ENCODE measurements around the gene APC2.

DNA sequence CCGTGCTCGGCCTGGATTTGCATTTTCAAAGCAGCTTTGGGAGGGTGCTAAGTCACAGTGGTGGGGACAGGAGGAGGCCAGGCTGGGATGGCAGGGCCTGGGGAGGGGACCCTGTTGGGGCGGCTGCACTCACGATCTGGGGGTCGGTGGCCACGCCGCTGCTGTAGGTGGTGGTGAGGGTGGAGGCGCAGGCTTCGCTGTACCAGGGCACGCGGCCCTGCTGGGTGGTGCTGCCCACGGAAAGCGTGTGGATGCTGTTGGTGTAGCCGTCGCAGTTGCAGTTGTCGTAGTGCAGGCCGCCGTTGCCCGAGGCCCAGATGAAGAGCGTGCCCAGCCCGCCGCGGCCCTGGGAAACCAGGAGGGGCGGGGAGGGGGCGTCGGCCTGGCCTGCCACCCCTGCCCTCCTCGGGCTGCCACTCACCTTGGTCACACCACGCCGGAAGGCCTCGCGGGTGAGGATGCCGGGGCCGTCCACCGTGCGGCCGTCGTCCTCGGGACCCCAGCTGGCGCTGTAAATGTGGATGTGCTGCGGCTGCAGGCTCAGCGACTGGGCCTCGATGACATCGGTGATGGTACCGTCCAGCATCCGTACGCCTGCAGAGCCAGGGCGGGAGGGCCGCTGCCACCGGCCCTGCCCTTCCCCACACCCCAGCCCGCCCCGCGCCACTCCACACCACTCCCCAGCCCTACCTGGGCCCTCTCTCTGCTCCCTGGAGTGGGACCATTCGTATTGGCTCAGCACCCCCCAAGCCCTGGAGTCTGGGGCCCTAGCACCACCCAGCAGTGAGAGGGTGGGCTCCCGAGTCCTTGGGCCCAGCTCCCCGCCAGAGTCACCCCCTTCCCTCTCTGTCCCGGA is 37.0 kb downstream of the APC2 start:
- TF ChIP-seq SMC3 (conservative IDR thresholded peaks at IDR 0.05; ENCODE audit: poor library complexity) (no peak), EZH2 (IDR thresholded peaks at IDR 0.05; ENCODE audit: borderline replicate concordance, insufficient read depth, low read length, poor library complexity, severe bottlenecking) (no peak), POLR2AphosphoS5 (IDR thresholded peaks at IDR 0.05) (no peak), TAF1 (IDR thresholded peaks at IDR 0.05; ENCODE audit: low read depth) (no peak), RAD21 (conservative IDR thresholded peaks at IDR 0.05) (no peak)
- TF ChIP-seq, protein P1, sequence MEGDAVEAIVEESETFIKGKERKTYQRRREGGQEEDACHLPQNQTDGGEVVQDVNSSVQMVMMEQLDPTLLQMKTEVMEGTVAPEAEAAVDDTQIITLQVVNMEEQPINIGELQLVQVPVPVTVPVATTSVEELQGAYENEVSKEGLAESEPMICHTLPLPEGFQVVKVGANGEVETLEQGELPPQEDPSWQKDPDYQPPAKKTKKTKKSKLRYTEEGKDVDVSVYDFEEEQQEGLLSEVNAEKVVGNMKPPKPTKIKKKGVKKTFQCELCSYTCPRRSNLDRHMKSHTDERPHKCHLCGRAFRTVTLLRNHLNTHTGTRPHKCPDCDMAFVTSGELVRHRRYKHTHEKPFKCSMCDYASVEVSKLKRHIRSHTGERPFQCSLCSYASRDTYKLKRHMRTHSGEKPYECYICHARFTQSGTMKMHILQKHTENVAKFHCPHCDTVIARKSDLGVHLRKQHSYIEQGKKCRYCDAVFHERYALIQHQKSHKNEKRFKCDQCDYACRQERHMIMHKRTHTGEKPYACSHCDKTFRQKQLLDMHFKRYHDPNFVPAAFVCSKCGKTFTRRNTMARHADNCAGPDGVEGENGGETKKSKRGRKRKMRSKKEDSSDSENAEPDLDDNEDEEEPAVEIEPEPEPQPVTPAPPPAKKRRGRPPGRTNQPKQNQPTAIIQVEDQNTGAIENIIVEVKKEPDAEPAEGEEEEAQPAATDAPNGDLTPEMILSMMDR (IDR thresholded peaks at IDR 0.05; ENCODE audit: poor library complexity, severe bottlenecking) = no peak
- TF ChIP-seq, protein P2, sequence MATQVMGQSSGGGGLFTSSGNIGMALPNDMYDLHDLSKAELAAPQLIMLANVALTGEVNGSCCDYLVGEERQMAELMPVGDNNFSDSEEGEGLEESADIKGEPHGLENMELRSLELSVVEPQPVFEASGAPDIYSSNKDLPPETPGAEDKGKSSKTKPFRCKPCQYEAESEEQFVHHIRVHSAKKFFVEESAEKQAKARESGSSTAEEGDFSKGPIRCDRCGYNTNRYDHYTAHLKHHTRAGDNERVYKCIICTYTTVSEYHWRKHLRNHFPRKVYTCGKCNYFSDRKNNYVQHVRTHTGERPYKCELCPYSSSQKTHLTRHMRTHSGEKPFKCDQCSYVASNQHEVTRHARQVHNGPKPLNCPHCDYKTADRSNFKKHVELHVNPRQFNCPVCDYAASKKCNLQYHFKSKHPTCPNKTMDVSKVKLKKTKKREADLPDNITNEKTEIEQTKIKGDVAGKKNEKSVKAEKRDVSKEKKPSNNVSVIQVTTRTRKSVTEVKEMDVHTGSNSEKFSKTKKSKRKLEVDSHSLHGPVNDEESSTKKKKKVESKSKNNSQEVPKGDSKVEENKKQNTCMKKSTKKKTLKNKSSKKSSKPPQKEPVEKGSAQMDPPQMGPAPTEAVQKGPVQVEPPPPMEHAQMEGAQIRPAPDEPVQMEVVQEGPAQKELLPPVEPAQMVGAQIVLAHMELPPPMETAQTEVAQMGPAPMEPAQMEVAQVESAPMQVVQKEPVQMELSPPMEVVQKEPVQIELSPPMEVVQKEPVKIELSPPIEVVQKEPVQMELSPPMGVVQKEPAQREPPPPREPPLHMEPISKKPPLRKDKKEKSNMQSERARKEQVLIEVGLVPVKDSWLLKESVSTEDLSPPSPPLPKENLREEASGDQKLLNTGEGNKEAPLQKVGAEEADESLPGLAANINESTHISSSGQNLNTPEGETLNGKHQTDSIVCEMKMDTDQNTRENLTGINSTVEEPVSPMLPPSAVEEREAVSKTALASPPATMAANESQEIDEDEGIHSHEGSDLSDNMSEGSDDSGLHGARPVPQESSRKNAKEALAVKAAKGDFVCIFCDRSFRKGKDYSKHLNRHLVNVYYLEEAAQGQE (IDR thresholded peaks at IDR 0.05; ENCODE audit: borderline replicate concordance) = no peak

Data from neural cell (in vitro differentiated cells).